ENCODE measurements around the gene MIS18A.

GRCh38 chr21:32322676-32323075 lies 43.8 kb upstream of the MIS18A start:
- TF ChIP-seq, protein P1, sequence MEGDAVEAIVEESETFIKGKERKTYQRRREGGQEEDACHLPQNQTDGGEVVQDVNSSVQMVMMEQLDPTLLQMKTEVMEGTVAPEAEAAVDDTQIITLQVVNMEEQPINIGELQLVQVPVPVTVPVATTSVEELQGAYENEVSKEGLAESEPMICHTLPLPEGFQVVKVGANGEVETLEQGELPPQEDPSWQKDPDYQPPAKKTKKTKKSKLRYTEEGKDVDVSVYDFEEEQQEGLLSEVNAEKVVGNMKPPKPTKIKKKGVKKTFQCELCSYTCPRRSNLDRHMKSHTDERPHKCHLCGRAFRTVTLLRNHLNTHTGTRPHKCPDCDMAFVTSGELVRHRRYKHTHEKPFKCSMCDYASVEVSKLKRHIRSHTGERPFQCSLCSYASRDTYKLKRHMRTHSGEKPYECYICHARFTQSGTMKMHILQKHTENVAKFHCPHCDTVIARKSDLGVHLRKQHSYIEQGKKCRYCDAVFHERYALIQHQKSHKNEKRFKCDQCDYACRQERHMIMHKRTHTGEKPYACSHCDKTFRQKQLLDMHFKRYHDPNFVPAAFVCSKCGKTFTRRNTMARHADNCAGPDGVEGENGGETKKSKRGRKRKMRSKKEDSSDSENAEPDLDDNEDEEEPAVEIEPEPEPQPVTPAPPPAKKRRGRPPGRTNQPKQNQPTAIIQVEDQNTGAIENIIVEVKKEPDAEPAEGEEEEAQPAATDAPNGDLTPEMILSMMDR (IDR thresholded peaks at IDR 0.05): no peak
- TF ChIP-seq POLR2A (IDR thresholded peaks at IDR 0.05): no peak
